Measurements from ENCODE around the gene FLNB. TPM values are rescaled to one million over a fixed set of nuclear protein-coding genes. Genes with fewer than 3 reads are reported as not detected.

FLNB gene
- total RNA-seq, 1 experiment from 2014 or later: 147 TPM

DNA sequence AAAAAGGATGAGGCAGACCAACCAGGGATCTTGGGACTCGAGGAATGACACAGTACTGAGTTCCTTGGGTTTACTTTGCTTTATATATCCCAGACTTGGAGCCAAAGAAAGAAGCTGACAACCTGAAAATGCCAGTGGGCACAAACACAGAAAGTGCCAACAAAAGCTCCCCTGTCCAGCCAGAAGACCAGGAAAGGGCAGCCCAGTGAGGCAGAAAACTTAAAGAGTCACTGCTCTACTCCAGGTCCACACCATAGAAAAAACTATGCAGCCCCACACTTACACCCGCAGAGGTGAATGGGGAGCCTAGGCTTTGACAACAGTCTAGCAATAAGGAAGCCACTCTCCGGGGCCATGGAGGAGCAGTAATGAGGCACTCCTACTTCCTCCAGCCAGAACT, 80.3 kb downstream of the FLNB start:
- BruUV-seq (replicated peaks): no TSS peak
- Mint-ChIP-seq H3K27ac (ENCODE audit: unreplicated experiment) (no peak overlapping the region), H3K4me1 (ENCODE audit: low read depth, unreplicated experiment) (peaks cover 29% of the 10 kb centered on the region), H3K9me3 (ENCODE audit: low read depth, unreplicated experiment) (no peaks in the 10 kb centered on the region), H3K4me3 (ENCODE audit: low read depth, unreplicated experiment) (no peak overlapping the region), H3K27me3 (ENCODE audit: unreplicated experiment) (no peaks in the 10 kb centered on the region), H3K36me3 (ENCODE audit: insufficient read depth, unreplicated experiment) (peaks cover 30% of the 10 kb centered on the region)
- DNase-seq: no peak
- intact Hi-C loops (cut with micrococcal nuclease; ENCODE audit: unreplicated experiment): no loop called here
- CTCF ChIA-PET: no interaction called here
- TF ChIP-seq CTCF (IDR thresholded peaks at IDR 0.05; ENCODE audit: unreplicated experiment): no peak

DNA sequence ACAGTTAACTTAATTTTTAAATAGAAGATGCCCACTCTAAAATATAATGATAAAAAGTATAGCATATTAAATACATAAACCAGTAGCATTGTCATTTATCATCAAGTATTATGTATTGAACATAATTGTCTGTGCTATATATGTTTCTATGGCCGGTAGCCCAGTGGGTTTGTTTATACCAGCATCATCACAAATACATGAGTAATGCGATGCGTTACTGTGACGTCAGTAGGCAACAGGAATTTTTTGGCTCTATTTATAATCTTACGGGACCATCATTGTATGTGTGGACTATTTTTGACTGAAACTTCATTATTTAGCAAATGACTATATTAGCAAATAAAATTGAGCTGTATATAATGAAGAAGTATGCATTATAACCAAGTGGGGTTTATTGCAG, 82.1 kb downstream of the FLNB start:
- no TSS peak for BruUV-seq (replicated peaks)
- Mint-ChIP-seq H3K9me3 (ENCODE audit: low read depth, unreplicated experiment) (no peaks in the 10 kb centered on the region), H3K4me3 (ENCODE audit: low read depth, unreplicated experiment) (no peak overlapping the region), H3K27ac (ENCODE audit: unreplicated experiment) (no peak overlapping the region), H3K27me3 (ENCODE audit: unreplicated experiment) (no peaks in the 10 kb centered on the region), H3K4me1 (ENCODE audit: low read depth, unreplicated experiment) (peaks cover 18% of the 10 kb centered on the region), H3K36me3 (ENCODE audit: insufficient read depth, unreplicated experiment) (peaks cover 17% of the 10 kb centered on the region)
- intact Hi-C loops (cut with micrococcal nuclease; ENCODE audit: unreplicated experiment): loop anchor here (5.0 kb wide), 1 partner anchor 38 kb away; no protein-coding TSS in a partner anchor
- TF ChIP-seq CTCF (IDR thresholded peaks at IDR 0.05; ENCODE audit: unreplicated experiment): no peak
- DNase-seq: no peak
- CTCF ChIA-PET: no interaction called here

- Mint-ChIP-seq H3K9me3 (ENCODE audit: low read depth, unreplicated experiment) (no peaks in the 10 kb centered on the region), H3K27ac (ENCODE audit: unreplicated experiment) (no peak overlapping the region), H3K36me3 (ENCODE audit: insufficient read depth, unreplicated experiment) (peaks cover 31% of the 10 kb centered on the region), H3K4me1 (ENCODE audit: low read depth, unreplicated experiment) (peaks cover 14% of the 10 kb centered on the region), H3K4me3 (ENCODE audit: low read depth, unreplicated experiment) (no peak overlapping the region), H3K27me3 (ENCODE audit: unreplicated experiment) (no peaks in the 10 kb centered on the region)
- CTCF ChIA-PET: no interaction called here
- no peak for TF ChIP-seq CTCF (IDR thresholded peaks at IDR 0.05; ENCODE audit: unreplicated experiment)
- intact Hi-C loops (cut with micrococcal nuclease; ENCODE audit: unreplicated experiment): loop anchor here (5.0 kb wide), 1 partner anchor 40 kb away; no protein-coding TSS in a partner anchor
- no TSS peak for BruUV-seq (replicated peaks)
- DNase-seq: no peak
These were observed 84.3 kb downstream of the FLNB start for GRCh38 chr3:58092521-58092920.

- no peak overlapping the region for H3K4me3 Mint-ChIP-seq (ENCODE audit: low read depth, unreplicated experiment)
- CTCF ChIA-PET: interaction anchor here (1.0 to 1.2 kb wide), 3 partner anchors 9 to 135 kb away, joined by 3 read pairs; no protein-coding TSS in a partner anchor
- no peak overlapping the region for H3K27ac Mint-ChIP-seq (ENCODE audit: unreplicated experiment)
- intact Hi-C loops (cut with micrococcal nuclease; ENCODE audit: unreplicated experiment): loop anchor here (5.0 kb wide), 1 partner anchor 41 kb away; no protein-coding TSS in a partner anchor
- no peak for TF ChIP-seq CTCF (IDR thresholded peaks at IDR 0.05; ENCODE audit: unreplicated experiment)
- H3K4me1 Mint-ChIP-seq (ENCODE audit: low read depth, unreplicated experiment): peaks cover 14% of the 10 kb centered on the region
- no TSS peak for BruUV-seq (replicated peaks)
- H3K9me3 Mint-ChIP-seq (ENCODE audit: low read depth, unreplicated experiment): no peaks in the 10 kb centered on the region
- DNase-seq: peak; percentile 54
- no peaks in the 10 kb centered on the region for H3K27me3 Mint-ChIP-seq (ENCODE audit: unreplicated experiment)
- peaks cover 34% of the 10 kb centered on the region for H3K36me3 Mint-ChIP-seq (ENCODE audit: insufficient read depth, unreplicated experiment)
These were observed 85.5 kb downstream of the FLNB start for GRCh38 chr3:58093574-58094195.

Measured in Calu3 (cell line).